HG02571 (cell line): ENCODE results near the gene THY1.
"Not testable (repeated sequence)": the region's sequence is repeated elsewhere in the genome, so short reads cannot be mapped to it uniquely, and the experiment has no call there.

Source experiments
- ATAC-seq: cut with Tn5 transposase; IDR thresholded peaks from one replicate; pipeline ENCODE4 v1.9.1; 2021; ENCODE audit warnings: mild to moderate bottlenecking, moderate library complexity; ENCODE audit not compliant: unreplicated experiment

Gene THY1

GRCh38 chr11:119445850-119446249 lies 22.9 kb upstream of the THY1 start:
- ATAC-seq = no peak

GRCh38 chr11:119445379-119445778 lies 22.4 kb upstream of the THY1 start:
- ATAC-seq = no peak

GRCh38 chr11:119441898-119442243 lies 18.9 kb upstream of the THY1 start:
- no peak for ATAC-seq

- no peak for ATAC-seq
Observed at GRCh38 chr11:119438599-119438998, 15.6 kb upstream of the THY1 start.

GRCh38 chr11:119437521-119437920 lies 14.5 kb upstream of the THY1 start:
- ATAC-seq = not testable (repeated sequence)

- ATAC-seq = no peak
Observed at GRCh38 chr11:119436711-119437110, 13.7 kb upstream of the THY1 start.

GRCh38 chr11:119436093-119436492 lies 13.1 kb upstream of the THY1 start:
- ATAC-seq = no peak

- ATAC-seq = no peak
Observed at GRCh38 chr11:119434591-119435330, 11.8 kb upstream of the THY1 start.

GRCh38 chr11:119433358-119433725 lies 10.4 kb upstream of the THY1 start:
- ATAC-seq = no peak

GRCh38 chr11:119432484-119433357 lies 9.7 kb upstream of the THY1 start:
- no peak for ATAC-seq

GRCh38 chr11:119431523-119431922 lies 8.6 kb upstream of the THY1 start:
- no peak for ATAC-seq

- no peak for ATAC-seq
Observed at GRCh38 chr11:119427279-119427678, 4.3 kb upstream of the THY1 start.

- no peak for ATAC-seq
Observed at GRCh38 chr11:119426142-119426541, 3.2 kb upstream of the THY1 start.

- ATAC-seq = no peak
Observed at GRCh38 chr11:119424775-119425174, 1.8 kb upstream of the THY1 start.

- no peak for ATAC-seq
Observed at GRCh38 chr11:119424276-119424675, 1.3 kb upstream of the THY1 start.

- ATAC-seq = no peak
Observed at GRCh38 chr11:119423509-119424254, 710 bp upstream of the THY1 start.

GRCh38 chr11:119421941-119422808 lies 797 bp downstream of the THY1 start:
- ATAC-seq = no peak

GRCh38 chr11:119421351-119421750 lies 1.6 kb downstream of the THY1 start:
- no peak for ATAC-seq

GRCh38 chr11:119420631-119421030 lies 2.3 kb downstream of the THY1 start:
- no peak for ATAC-seq

GRCh38 chr11:119419834-119420492 lies 3.0 kb downstream of the THY1 start:
- no peak for ATAC-seq
